Measurements from ENCODE around the gene APBB3.

The APBB3 gene

GRCh38 chr5:140547508-140548299 lies 16.7 kb downstream of the APBB3 start, which contains the start of gene EIF4EBP3:
Gene EIF4EBP3 (plus strand): TSS chr5:140547662. CDS start chr5:140547738, 76 bp downstream.
- H3K27ac ChIP-seq = no peak within 1 kb of the TSS
- H3K36me3 ChIP-seq (ENCODE audit: insufficient read depth, low read length) = peaks cover 48% of the 10 kb centered on the region; the same call in 1 of the 2 replicates
- peak; percentile 63; the same call in 1 of the 2 replicates for TF ChIP-seq POLR2AphosphoS5 (IDR thresholded peaks at IDR 0.05; ENCODE audit: borderline replicate concordance, low read depth, low read length)
- no peak for TF ChIP-seq FOXP2 (optimal IDR thresholded peaks at IDR 0.05; ENCODE audit: control extremely low read depth, extremely low read length, insufficient read depth)
- TF ChIP-seq EZH2 (IDR thresholded peaks at IDR 0.05) = no peak
- H3K4me3 ChIP-seq = no peak within 1 kb of the TSS
- H3K9me3 ChIP-seq (ENCODE audit: low read depth, low read length) = no peaks in the 10 kb centered on the region
- no peak within 1 kb of the TSS for H3K9ac ChIP-seq (ENCODE audit: insufficient read length)
- no peak for DNase-seq (ENCODE audit: low read depth, low spot score)

GRCh38 chr5:140546851-140547507 lies 17.4 kb downstream of the APBB3 start:
- TF ChIP-seq FOXP2 (optimal IDR thresholded peaks at IDR 0.05; ENCODE audit: control extremely low read depth, extremely low read length, insufficient read depth) = no peak
- no peak for TF ChIP-seq POLR2AphosphoS5 (IDR thresholded peaks at IDR 0.05; ENCODE audit: borderline replicate concordance, low read depth, low read length)
- no peak for TF ChIP-seq EZH2 (IDR thresholded peaks at IDR 0.05)
- Histone ChIP-seq H3K9me3 (ENCODE audit: low read depth, low read length) (no peaks in the 10 kb centered on the region), H3K9ac (ENCODE audit: insufficient read length) (no peak overlapping the region), H3K27ac (no peak overlapping the region), H3K36me3 (ENCODE audit: insufficient read depth, low read length) (peaks cover 48% of the 10 kb centered on the region), H3K4me3 (no peak overlapping the region)
- no peak for DNase-seq (ENCODE audit: low read depth, low spot score)

GRCh38 chr5:140545606-140546005 lies 18.8 kb downstream of the APBB3 start:
- TF ChIP-seq FOXP2 (optimal IDR thresholded peaks at IDR 0.05; ENCODE audit: control extremely low read depth, extremely low read length, insufficient read depth) (no peak), EZH2 (IDR thresholded peaks at IDR 0.05) (no peak), POLR2AphosphoS5 (IDR thresholded peaks at IDR 0.05; ENCODE audit: borderline replicate concordance, low read depth, low read length) (no peak)
- Histone ChIP-seq H3K9me3 (ENCODE audit: low read depth, low read length) (no peaks in the 10 kb centered on the region), H3K27ac (no peak overlapping the region), H3K4me3 (no peak overlapping the region), H3K36me3 (ENCODE audit: insufficient read depth, low read length) (peaks cover 48% of the 10 kb centered on the region), H3K9ac (ENCODE audit: insufficient read length) (no peak overlapping the region)
- DNase-seq (ENCODE audit: low read depth, low spot score) = no peak

GRCh38 chr5:140544986-140545385 lies 19.4 kb downstream of the APBB3 start:
- Histone ChIP-seq H3K4me3 (no peak overlapping the region), H3K9me3 (ENCODE audit: low read depth, low read length) (no peaks in the 10 kb centered on the region), H3K9ac (ENCODE audit: insufficient read length) (no peak overlapping the region), H3K36me3 (ENCODE audit: insufficient read depth, low read length) (peaks cover 48% of the 10 kb centered on the region), H3K27ac (no peak overlapping the region)
- DNase-seq (ENCODE audit: low read depth, low spot score) = no peak
- no peak for TF ChIP-seq POLR2AphosphoS5 (IDR thresholded peaks at IDR 0.05; ENCODE audit: borderline replicate concordance, low read depth, low read length)
- TF ChIP-seq FOXP2 (optimal IDR thresholded peaks at IDR 0.05; ENCODE audit: control extremely low read depth, extremely low read length, insufficient read depth) = no peak
- no peak for TF ChIP-seq EZH2 (IDR thresholded peaks at IDR 0.05)

GRCh38 chr5:140542972-140543371 lies 21.4 kb downstream of the APBB3 start:
- H3K9ac ChIP-seq (ENCODE audit: insufficient read length) = no peak overlapping the region
- no peak overlapping the region for H3K4me3 ChIP-seq
- no peak for TF ChIP-seq EZH2 (IDR thresholded peaks at IDR 0.05)
- TF ChIP-seq FOXP2 (optimal IDR thresholded peaks at IDR 0.05; ENCODE audit: control extremely low read depth, extremely low read length, insufficient read depth) = no peak
- TF ChIP-seq POLR2AphosphoS5 (IDR thresholded peaks at IDR 0.05; ENCODE audit: borderline replicate concordance, low read depth, low read length) = no peak
- peaks cover 52% of the 10 kb centered on the region for H3K36me3 ChIP-seq (ENCODE audit: insufficient read depth, low read length)
- no peak overlapping the region for H3K27ac ChIP-seq
- DNase-seq (ENCODE audit: low read depth, low spot score) = no peak
- H3K9me3 ChIP-seq (ENCODE audit: low read depth, low read length) = no peaks in the 10 kb centered on the region

- DNase-seq (ENCODE audit: low read depth, low spot score) = no peak
- H3K9ac ChIP-seq (ENCODE audit: insufficient read length) = no peak overlapping the region
- no peaks in the 10 kb centered on the region for H3K9me3 ChIP-seq (ENCODE audit: low read depth, low read length)
- no peak overlapping the region for H3K4me3 ChIP-seq
- no peak for TF ChIP-seq POLR2AphosphoS5 (IDR thresholded peaks at IDR 0.05; ENCODE audit: borderline replicate concordance, low read depth, low read length)
- TF ChIP-seq EZH2 (IDR thresholded peaks at IDR 0.05) = no peak
- no peak for TF ChIP-seq FOXP2 (optimal IDR thresholded peaks at IDR 0.05; ENCODE audit: control extremely low read depth, extremely low read length, insufficient read depth)
- H3K36me3 ChIP-seq (ENCODE audit: insufficient read depth, low read length) = peaks cover 72% of the 10 kb centered on the region
- H3K27ac ChIP-seq = no peak overlapping the region
These were observed 24.2 kb downstream of the APBB3 start for GRCh38 chr5:140540227-140540626.

- no peak for DNase-seq (ENCODE audit: low read depth, low spot score)
- Histone ChIP-seq H3K4me3 (no peak overlapping the region), H3K36me3 (ENCODE audit: insufficient read depth, low read length) (peaks cover 46% of the 10 kb centered on the region), H3K27ac (no peak overlapping the region), H3K9me3 (ENCODE audit: low read depth, low read length) (no peaks in the 10 kb centered on the region), H3K9ac (ENCODE audit: insufficient read length) (no peak overlapping the region)
- TF ChIP-seq FOXP2 (optimal IDR thresholded peaks at IDR 0.05; ENCODE audit: control extremely low read depth, extremely low read length, insufficient read depth) = no peak
- TF ChIP-seq EZH2 (IDR thresholded peaks at IDR 0.05) = no peak
- no peak for TF ChIP-seq POLR2AphosphoS5 (IDR thresholded peaks at IDR 0.05; ENCODE audit: borderline replicate concordance, low read depth, low read length)
These were observed 40.4 kb downstream of the APBB3 start for GRCh38 chr5:140524003-140524402.

GRCh38 chr5:140513124-140513523 lies 51.3 kb downstream of the APBB3 start:
- TF ChIP-seq FOXP2 (optimal IDR thresholded peaks at IDR 0.05; ENCODE audit: control extremely low read depth, extremely low read length, insufficient read depth) = no peak
- no peak for TF ChIP-seq POLR2AphosphoS5 (IDR thresholded peaks at IDR 0.05; ENCODE audit: borderline replicate concordance, low read depth, low read length)
- no peak for TF ChIP-seq EZH2 (IDR thresholded peaks at IDR 0.05)
- H3K36me3 ChIP-seq (ENCODE audit: insufficient read depth, low read length) = peaks cover 72% of the 10 kb centered on the region

More at GRCh38 chr5:140513124-140513523, 51.3 kb downstream of the APBB3 start:
- DNase-seq (ENCODE audit: low read depth, low spot score) = no peak
- Histone ChIP-seq H3K4me3 (no peak overlapping the region), H3K27ac (no peak overlapping the region), H3K9ac (ENCODE audit: insufficient read length) (no peak overlapping the region), H3K9me3 (ENCODE audit: low read depth, low read length) (no peaks in the 10 kb centered on the region)

Measured in SK-N-MC (cell line).